Activated CD4-positive, alpha-beta T cell treated with anti-CD3 and anti-CD28 coated beads, Interleukin-2, amount 50 U/mL, for 48 hours (primary cell): Measurements from ENCODE around the gene SCAF1.

Experiments used
- DNase-seq, 2 experiments: peaks; one replicate each; pipeline ENCODE4 v3.0.0-alpha.2; 2020

SCAF1 gene, protein sequence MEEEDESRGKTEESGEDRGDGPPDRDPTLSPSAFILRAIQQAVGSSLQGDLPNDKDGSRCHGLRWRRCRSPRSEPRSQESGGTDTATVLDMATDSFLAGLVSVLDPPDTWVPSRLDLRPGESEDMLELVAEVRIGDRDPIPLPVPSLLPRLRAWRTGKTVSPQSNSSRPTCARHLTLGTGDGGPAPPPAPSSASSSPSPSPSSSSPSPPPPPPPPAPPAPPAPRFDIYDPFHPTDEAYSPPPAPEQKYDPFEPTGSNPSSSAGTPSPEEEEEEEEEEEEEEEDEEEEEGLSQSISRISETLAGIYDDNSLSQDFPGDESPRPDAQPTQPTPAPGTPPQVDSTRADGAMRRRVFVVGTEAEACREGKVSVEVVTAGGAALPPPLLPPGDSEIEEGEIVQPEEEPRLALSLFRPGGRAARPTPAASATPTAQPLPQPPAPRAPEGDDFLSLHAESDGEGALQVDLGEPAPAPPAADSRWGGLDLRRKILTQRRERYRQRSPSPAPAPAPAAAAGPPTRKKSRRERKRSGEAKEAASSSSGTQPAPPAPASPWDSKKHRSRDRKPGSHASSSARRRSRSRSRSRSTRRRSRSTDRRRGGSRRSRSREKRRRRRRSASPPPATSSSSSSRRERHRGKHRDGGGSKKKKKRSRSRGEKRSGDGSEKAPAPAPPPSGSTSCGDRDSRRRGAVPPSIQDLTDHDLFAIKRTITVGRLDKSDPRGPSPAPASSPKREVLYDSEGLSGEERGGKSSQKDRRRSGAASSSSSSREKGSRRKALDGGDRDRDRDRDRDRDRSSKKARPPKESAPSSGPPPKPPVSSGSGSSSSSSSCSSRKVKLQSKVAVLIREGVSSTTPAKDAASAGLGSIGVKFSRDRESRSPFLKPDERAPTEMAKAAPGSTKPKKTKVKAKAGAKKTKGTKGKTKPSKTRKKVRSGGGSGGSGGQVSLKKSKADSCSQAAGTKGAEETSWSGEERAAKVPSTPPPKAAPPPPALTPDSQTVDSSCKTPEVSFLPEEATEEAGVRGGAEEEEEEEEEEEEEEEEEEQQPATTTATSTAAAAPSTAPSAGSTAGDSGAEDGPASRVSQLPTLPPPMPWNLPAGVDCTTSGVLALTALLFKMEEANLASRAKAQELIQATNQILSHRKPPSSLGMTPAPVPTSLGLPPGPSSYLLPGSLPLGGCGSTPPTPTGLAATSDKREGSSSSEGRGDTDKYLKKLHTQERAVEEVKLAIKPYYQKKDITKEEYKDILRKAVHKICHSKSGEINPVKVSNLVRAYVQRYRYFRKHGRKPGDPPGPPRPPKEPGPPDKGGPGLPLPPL

GRCh38 chr19:49641688-49642491 is at the start of gene SCAF1:
Gene SCAF1, plus strand, starts transcription at chr19:49642209. Its CDS starts 2,818 bp downstream, at chr19:49645027.
- peak; percentile 98 to 99 for DNase-seq

DNA sequence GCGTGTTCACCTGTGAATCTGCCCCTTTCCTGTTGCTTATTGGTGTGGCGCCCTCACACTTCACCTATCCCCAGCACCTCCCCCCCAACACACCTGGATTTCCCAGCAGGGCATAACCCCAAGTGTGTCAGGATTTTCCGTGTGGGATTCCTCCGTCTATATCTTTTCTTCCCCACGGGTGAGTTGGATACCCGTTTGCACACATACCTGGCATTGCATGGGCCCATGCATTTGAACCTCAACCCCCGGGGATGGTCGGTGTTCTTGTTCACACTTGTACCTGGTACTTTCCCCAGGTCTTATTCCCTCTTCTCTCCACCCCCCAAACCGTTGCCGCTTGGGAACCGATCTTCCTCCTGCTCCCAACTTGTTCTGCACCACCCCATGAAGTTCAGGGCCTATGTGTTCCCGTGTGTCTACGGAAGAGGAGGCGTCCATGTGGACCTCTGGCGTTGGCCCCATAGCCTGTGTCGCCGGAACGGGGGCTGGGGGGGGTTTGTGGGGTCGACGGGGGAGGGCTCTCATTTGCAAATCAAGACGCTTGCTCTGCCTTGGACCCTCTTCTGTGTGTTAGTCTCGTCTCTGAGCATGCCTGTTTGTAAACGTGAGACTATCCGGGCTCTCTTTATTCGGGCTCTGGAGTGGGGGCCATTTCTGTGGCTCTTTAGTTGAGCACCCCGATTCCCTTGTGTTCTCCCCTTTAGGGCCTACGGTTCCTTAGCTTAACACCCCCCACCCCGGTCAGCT is 49.4 kb upstream of the SCAF1 start:
- DNase-seq: peak; percentile 19 to 31

- DNase-seq: peak; percentile 96 to 97
These were observed 48.5 kb upstream of the SCAF1 start for GRCh38 chr19:49593233-49594113.

GRCh38 chr19:49594157-49594992 is 47.6 kb upstream of the SCAF1 start:
- no peak for DNase-seq

- DNase-seq: no peak
These were observed 46.8 kb upstream of the SCAF1 start for GRCh38 chr19:49594993-49595818.

GRCh38 chr19:49595819-49596404 is 46.1 kb upstream of the SCAF1 start:
- DNase-seq: no peak

DNA sequence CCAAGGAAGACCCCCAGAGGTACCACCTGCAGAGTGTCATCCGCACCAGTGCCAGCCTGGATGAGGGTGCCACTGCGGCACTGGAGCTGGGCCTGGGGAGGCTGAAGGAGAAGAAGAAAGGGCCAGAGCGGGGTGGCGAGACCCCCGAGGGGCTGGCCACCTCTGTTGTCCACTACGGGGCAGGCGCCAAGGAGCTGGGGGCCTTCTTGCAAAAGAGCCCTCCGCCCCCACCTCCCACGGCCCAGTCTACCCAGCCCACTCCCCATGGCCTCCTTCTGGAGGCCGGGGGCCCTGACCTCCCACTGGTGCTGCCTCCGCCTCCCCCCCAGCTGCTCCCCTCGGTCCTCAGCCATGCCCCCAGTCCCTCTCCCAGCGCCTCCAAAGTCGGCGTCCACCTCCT is 45.6 kb upstream of the SCAF1 start:
- no peak for DNase-seq

GRCh38 chr19:49596954-49597702 is 44.9 kb upstream of the SCAF1 start:
- DNase-seq: no peak

DNA sequence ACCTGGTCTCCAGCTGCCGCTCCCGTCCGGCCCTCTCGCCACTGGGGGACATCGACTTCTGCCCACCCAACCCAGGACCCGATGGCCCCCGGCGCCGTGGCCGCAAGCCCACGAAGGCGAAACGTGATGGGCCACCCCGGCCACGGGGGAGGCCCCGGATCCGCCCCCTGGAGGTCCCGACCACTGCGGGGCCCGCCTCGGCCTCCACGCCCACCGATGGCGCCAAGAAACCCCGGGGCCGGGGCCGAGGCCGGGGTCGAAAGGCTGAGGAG is 44.4 kb upstream of the SCAF1 start:
- DNase-seq: no peak

DNA sequence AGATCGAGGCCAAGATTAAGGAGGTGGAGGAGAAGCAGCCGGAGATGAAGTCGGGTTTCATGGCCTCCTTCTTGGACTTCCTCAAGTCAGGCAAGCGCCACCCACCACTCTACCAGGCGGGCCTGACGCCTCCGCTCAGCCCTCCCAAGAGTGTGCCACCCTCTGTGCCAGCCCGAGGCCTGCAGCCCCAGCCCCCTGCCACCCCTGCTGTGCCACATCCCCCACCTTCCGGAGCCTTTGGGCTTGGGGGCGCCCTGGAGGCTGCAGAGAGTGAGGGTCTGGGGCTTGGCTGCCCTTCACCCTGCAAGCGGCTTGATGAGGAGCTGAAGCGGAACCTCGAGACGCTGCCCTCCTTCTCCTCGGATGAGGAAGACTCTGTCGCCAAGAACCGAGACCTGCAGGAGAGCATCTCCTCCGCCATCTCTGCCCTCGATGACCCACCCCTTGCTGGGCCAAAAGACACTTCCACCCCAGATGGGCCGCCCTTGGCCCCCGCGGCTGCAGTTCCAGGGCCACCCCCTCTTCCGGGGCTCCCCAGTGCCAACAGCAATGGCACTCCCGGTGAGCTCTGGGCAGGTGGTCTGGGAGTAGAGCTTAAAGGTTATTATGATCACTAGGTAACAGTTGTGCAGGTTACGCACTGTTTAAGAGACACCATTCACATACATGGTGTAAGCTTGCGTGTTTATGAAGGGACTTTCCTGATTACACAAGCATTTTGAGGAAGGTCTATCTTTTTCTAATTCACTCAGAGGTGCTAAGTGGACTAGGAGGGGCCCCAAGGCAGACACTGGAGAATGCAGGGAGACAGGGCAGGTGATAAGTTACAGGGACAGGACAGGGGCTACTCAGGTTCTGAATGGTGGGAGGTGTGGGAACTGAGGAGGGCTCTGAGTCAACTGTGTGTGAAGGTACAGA is 42.4 kb upstream of the SCAF1 start:
- no peak for DNase-seq

DNA sequence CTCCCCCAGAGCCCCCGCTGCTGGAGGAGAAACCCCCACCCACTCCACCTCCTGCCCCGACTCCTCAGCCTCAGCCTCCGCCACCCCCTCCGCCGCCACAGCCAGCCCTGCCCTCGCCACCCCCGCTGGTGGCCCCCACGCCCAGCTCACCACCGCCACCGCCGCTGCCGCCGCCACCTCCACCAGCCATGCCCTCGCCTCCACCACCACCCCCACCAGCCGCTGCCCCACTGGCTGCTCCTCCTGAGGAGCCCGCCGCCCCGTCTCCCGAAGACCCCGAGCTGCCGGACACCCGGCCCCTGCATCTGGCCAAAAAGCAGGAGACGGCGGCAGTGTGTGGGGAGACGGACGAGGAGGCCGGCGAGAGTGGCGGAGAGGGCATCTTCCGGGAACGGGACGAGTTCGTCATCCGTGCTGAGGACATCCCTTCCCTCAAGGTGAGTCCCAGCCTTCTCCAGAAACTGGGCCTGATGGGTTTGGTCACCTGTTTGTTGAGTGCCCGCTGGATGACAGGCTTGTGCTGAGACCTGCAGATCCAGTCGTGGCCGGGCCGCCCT is 40.4 kb upstream of the SCAF1 start:
- no peak for DNase-seq

DNA sequence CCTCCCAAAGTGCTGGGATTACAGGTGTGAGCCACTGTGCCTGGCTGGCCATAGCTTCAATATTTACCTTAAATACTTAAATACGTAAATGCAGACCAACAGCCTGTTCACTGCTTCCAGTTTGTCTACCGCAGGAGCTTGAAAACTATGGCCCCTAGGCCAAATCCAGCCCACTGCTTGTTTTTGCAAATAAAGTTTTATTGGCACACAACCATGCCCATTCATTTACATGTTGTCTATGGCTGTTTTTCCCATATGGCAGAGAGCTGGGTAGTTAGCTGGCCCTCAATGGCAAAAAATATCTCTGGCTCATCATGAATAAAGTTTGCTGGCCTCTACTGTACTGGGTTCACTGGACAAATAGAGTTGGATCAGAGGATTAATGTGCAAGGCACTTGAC is 39.2 kb upstream of the SCAF1 start:
- no peak for DNase-seq

DNA sequence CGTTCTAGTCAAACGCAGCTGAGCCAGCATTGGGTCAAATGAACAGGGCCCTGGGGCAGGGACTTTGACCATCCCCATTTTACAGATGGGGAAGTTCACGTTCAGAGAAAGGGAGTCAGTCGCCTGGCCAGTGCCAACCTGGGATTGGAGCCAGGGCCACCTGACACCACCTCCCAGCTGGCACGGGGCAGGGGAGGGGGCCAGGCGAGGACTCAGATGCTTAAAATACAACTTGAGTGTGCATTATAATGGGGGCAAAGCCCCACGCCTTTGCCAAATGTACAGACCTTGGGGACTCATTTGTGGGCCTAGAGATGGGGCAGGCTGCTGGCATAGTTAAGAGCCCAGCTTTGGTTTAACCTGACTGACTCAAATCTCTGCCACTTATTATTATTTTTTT is 36.4 kb upstream of the SCAF1 start:
- DNase-seq: no peak

GRCh38 chr19:49609499-49610092 is 32.4 kb upstream of the SCAF1 start:
- DNase-seq: no peak

GRCh38 chr19:49613374-49613773 is 28.6 kb upstream of the SCAF1 start:
- no peak for DNase-seq
